Activated CD4-positive, alpha-beta memory T cell treated with anti-CD3 and anti-CD28 coated beads, Interleukin-2, amount 10 ng/mL, durations not matched to agents 7 days and 5 days (primary cell): ENCODE measurements around the gene CST8. TPM values are rescaled to one million over a fixed set of nuclear protein-coding genes. Genes with fewer than 3 reads are reported as not detected.

Experiments used
- CTCF ChIA-PET: fragments of 350-600 bp; sonication (Branson Sonifier 250); formaldehyde crosslinking; loops from one replicate; lab custom pipeline; 2021; ENCODE audit warnings: antibody characterized with exemption, inconsistent platforms; lab: Charles Lee
- POLR2A ChIA-PET: fragments of 350-600 bp; sonication (Branson Sonifier 250); formaldehyde crosslinking; loops from one replicate; lab custom pipeline; 2021; ENCODE audit warnings: antibody characterized with exemption; lab: Charles Lee
- DNase-seq: peaks from one replicate; pipeline ENCODE4 v3.0.0-alpha.2; 2020
- H3K27ac Mint-ChIP-seq: one replicate; pipeline ENCODE4 v1.8.0; 2021; ENCODE audit warnings: mild to moderate bottlenecking, mixed read lengths
- H3K27me3 Mint-ChIP-seq: one replicate; pipeline ENCODE4 v1.8.0; 2021; ENCODE audit warnings: mixed read lengths
- H3K36me3 Mint-ChIP-seq: one replicate; pipeline ENCODE4 v1.8.0; 2021; ENCODE audit warnings: low read depth, mixed read lengths
- H3K4me1 Mint-ChIP-seq: one replicate; pipeline ENCODE4 v1.8.0; 2021; ENCODE audit warnings: mixed read lengths
- H3K4me3 Mint-ChIP-seq: one replicate; pipeline ENCODE4 v1.8.0; 2021; ENCODE audit warnings: mild to moderate bottlenecking, mixed read lengths
- H3K9me3 Mint-ChIP-seq: one replicate; pipeline ENCODE4 v1.8.0; 2021; ENCODE audit warnings: mixed read lengths
- total RNA-seq, 2 experiments: library from RNA; stranded (reverse); gene quantifications; one replicate each; pipeline ENCODE4 v1.2.3, GENCODE V29; 2021

CST8 gene
- total RNA-seq, result not detected

GRCh38 chr20:23490817-23491216 lies at the start of gene CST8:
CST8 (plus strand) TSS chr20:23491117; CDS start chr20:23491668, 551 bp downstream.
- DNase-seq, result no peak
- ChIA-PET CTCF (no interaction called here), POLR2A (no interaction called here)
- Mint-ChIP-seq H3K9me3 (no peaks in the 10 kb centered on the region), H3K27ac (no peak within 1 kb of the TSS), H3K27me3 (peaks cover 2% of the 10 kb centered on the region), H3K4me1 (no peaks in the 10 kb centered on the region), H3K4me3 (no peak within 1 kb of the TSS), H3K36me3 (no peaks in the 10 kb centered on the region)

- CTCF ChIA-PET, result interaction anchor here (0.8 to 1.6 kb wide), 11 partner anchors 10 to 327 kb away, joined by 3 to 11 read pairs (median 4); partner anchors contain the start of gene NAPB
- POLR2A ChIA-PET, result no interaction called here
- H3K4me3 Mint-ChIP-seq, result no peak overlapping the region
- H3K4me1 Mint-ChIP-seq, result no peaks in the 10 kb centered on the region
- DNase-seq, result peak; percentile 57
- no peaks in the 10 kb centered on the region for H3K9me3 Mint-ChIP-seq
- no peak overlapping the region for H3K27ac Mint-ChIP-seq
- no peaks in the 10 kb centered on the region for H3K36me3 Mint-ChIP-seq
- peaks cover 3% of the 10 kb centered on the region for H3K27me3 Mint-ChIP-seq
Measured at GRCh38 chr20:23441850-23442313, 49.0 kb upstream of the CST8 start.

- no peaks in the 10 kb centered on the region for H3K36me3 Mint-ChIP-seq
- no peaks in the 10 kb centered on the region for H3K9me3 Mint-ChIP-seq
- no peaks in the 10 kb centered on the region for H3K4me1 Mint-ChIP-seq
- CTCF ChIA-PET, result interaction anchor here (0.5 to 1.8 kb wide), 14 partner anchors 10 to 167 kb away, joined by 3 to 11 read pairs (median 4); partner anchors contain the start of genes NAPB and NXT1
- H3K27me3 Mint-ChIP-seq, result peaks cover 3% of the 10 kb centered on the region
- DNase-seq, result no peak
- no peak overlapping the region for H3K4me3 Mint-ChIP-seq
- POLR2A ChIA-PET, result no interaction called here
- H3K27ac Mint-ChIP-seq, result no peak overlapping the region
Measured at GRCh38 chr20:23442436-23442835, 48.5 kb upstream of the CST8 start.

GRCh38 chr20:23444859-23445258 lies 46.1 kb upstream of the CST8 start:
- no peak overlapping the region for H3K27ac Mint-ChIP-seq
- POLR2A ChIA-PET, result no interaction called here
- DNase-seq, result no peak
- CTCF ChIA-PET, result interaction anchor here (3.2 kb wide), 1 partner anchor 95 kb away, joined by 15 read pairs; the partner anchor contains the start of gene NXT1
- no peaks in the 10 kb centered on the region for H3K9me3 Mint-ChIP-seq
- no peaks in the 10 kb centered on the region for H3K36me3 Mint-ChIP-seq
- H3K27me3 Mint-ChIP-seq, result peaks cover 4% of the 10 kb centered on the region
- H3K4me1 Mint-ChIP-seq, result peaks cover 9% of the 10 kb centered on the region
- H3K4me3 Mint-ChIP-seq, result no peak overlapping the region

- Mint-ChIP-seq H3K4me1 (peaks cover 12% of the 10 kb centered on the region), H3K4me3 (no peak overlapping the region), H3K36me3 (no peaks in the 10 kb centered on the region), H3K27ac (no peak overlapping the region), H3K9me3 (no peaks in the 10 kb centered on the region), H3K27me3 (peaks cover 4% of the 10 kb centered on the region)
- POLR2A ChIA-PET, result no interaction called here
- DNase-seq, result no peak
- CTCF ChIA-PET, result interaction anchor here (1.2 to 3.2 kb wide), 2 partner anchors 96 to 161 kb away, joined by 4 to 15 read pairs; partner anchors contain the start of gene NXT1
Measured at GRCh38 chr20:23445596-23446217, 45.2 kb upstream of the CST8 start.

GRCh38 chr20:23446505-23446904 lies 44.4 kb upstream of the CST8 start:
- Mint-ChIP-seq H3K27me3 (peaks cover 4% of the 10 kb centered on the region), H3K4me1 (peaks cover 12% of the 10 kb centered on the region), H3K27ac (no peak overlapping the region), H3K36me3 (no peaks in the 10 kb centered on the region), H3K4me3 (no peak overlapping the region), H3K9me3 (no peaks in the 10 kb centered on the region)
- CTCF ChIA-PET, result interaction anchor here (0.8 to 3.2 kb wide), 7 partner anchors 12 to 160 kb away, joined by 3 to 15 read pairs (median 4); partner anchors contain the start of genes NAPB and NXT1
- POLR2A ChIA-PET, result no interaction called here
- peak; percentile 54 for DNase-seq

GRCh38 chr20:23448167-23448566 lies 42.8 kb upstream of the CST8 start:
- Mint-ChIP-seq H3K27ac (no peak overlapping the region), H3K9me3 (no peaks in the 10 kb centered on the region), H3K27me3 (peaks cover 1% of the 10 kb centered on the region), H3K36me3 (no peaks in the 10 kb centered on the region), H3K4me3 (no peak overlapping the region), H3K4me1 (peaks cover 12% of the 10 kb centered on the region)
- ChIA-PET POLR2A (no interaction called here), CTCF (interaction anchor here (1.3 to 3.2 kb wide), 3 partner anchors 90 to 159 kb away, joined by 3 to 15 read pairs (median 5); partner anchors contain the start of gene NXT1)
- DNase-seq, result no peak

- H3K4me3 Mint-ChIP-seq, result no peak overlapping the region
- CTCF ChIA-PET, result no interaction called here
- peaks cover 12% of the 10 kb centered on the region for H3K4me1 Mint-ChIP-seq
- H3K27me3 Mint-ChIP-seq, result peaks cover 1% of the 10 kb centered on the region
- POLR2A ChIA-PET, result no interaction called here
- no peaks in the 10 kb centered on the region for H3K36me3 Mint-ChIP-seq
- no peak overlapping the region for H3K27ac Mint-ChIP-seq
- no peaks in the 10 kb centered on the region for H3K9me3 Mint-ChIP-seq
- peak; percentile 31 for DNase-seq
Measured at GRCh38 chr20:23449421-23449820, 41.5 kb upstream of the CST8 start.

GRCh38 chr20:23450877-23451276 lies 40.0 kb upstream of the CST8 start:
- ChIA-PET CTCF (no interaction called here), POLR2A (no interaction called here)
- peaks cover 14% of the 10 kb centered on the region for H3K4me1 Mint-ChIP-seq
- peaks cover 1% of the 10 kb centered on the region for H3K27me3 Mint-ChIP-seq
- H3K9me3 Mint-ChIP-seq, result no peaks in the 10 kb centered on the region
- H3K36me3 Mint-ChIP-seq, result no peaks in the 10 kb centered on the region
- no peak overlapping the region for H3K4me3 Mint-ChIP-seq
- no peak overlapping the region for H3K27ac Mint-ChIP-seq
- no peak for DNase-seq

GRCh38 chr20:23451956-23452487 lies 38.9 kb upstream of the CST8 start:
- peaks cover 25% of the 10 kb centered on the region for H3K4me1 Mint-ChIP-seq
- H3K27me3 Mint-ChIP-seq, result peaks cover 1% of the 10 kb centered on the region
- no peak overlapping the region for H3K4me3 Mint-ChIP-seq
- H3K27ac Mint-ChIP-seq, result no peak overlapping the region
- CTCF ChIA-PET, result no interaction called here
- no peaks in the 10 kb centered on the region for H3K9me3 Mint-ChIP-seq
- POLR2A ChIA-PET, result no interaction called here
- DNase-seq, result no peak
- H3K36me3 Mint-ChIP-seq, result no peaks in the 10 kb centered on the region

GRCh38 chr20:23452776-23453175 lies 38.1 kb upstream of the CST8 start, which contains the start of gene CST11:
CST11 (minus strand) TSS chr20:23452876; CDS start chr20:23452811, 65 bp downstream.
- DNase-seq, result no peak
- H3K36me3 Mint-ChIP-seq, result no peaks in the 10 kb centered on the region
- H3K4me1 Mint-ChIP-seq, result peaks cover 25% of the 10 kb centered on the region
- H3K9me3 Mint-ChIP-seq, result no peaks in the 10 kb centered on the region
- peaks cover 2% of the 10 kb centered on the region for H3K27me3 Mint-ChIP-seq
- ChIA-PET CTCF (no interaction called here), POLR2A (no interaction called here)
- H3K4me3 Mint-ChIP-seq, result no peak within 1 kb of the TSS
- no peak within 1 kb of the TSS for H3K27ac Mint-ChIP-seq

- CTCF ChIA-PET, result no interaction called here
Measured at GRCh38 chr20:23453549-23454543, 37.1 kb upstream of the CST8 start.

More at GRCh38 chr20:23453549-23454543, 37.1 kb upstream of the CST8 start:
- Mint-ChIP-seq H3K4me3 (no peak overlapping the region), H3K36me3 (no peaks in the 10 kb centered on the region), H3K27me3 (peaks cover 4% of the 10 kb centered on the region), H3K9me3 (no peaks in the 10 kb centered on the region), H3K4me1 (peaks cover 25% of the 10 kb centered on the region), H3K27ac (no peak overlapping the region)
- POLR2A ChIA-PET, result no interaction called here
- no peak for DNase-seq
